GM12891 (cell line): ENCODE measurements around the gene BRF1.

ENCODE experiments used
- POLR2A ChIP-seq: IDR thresholded peaks from 2 replicates; pipeline ENCODE4 v1.6.1; 2011; ENCODE audit warnings: low read depth, low read length, control low read depth
- POLR2AphosphoS5 ChIP-seq: IDR thresholded peaks from 2 replicates; pipeline ENCODE4 v1.6.1; 2011; ENCODE audit warnings: low read depth, low read length, control low read depth
- TAF1 ChIP-seq: IDR thresholded peaks from 2 replicates; pipeline ENCODE4 v1.6.1; 2011; ENCODE audit warnings: low read depth, low read length, control low read depth

- TF ChIP-seq POLR2AphosphoS5: no peak
- TF ChIP-seq POLR2A: no peak
- TF ChIP-seq TAF1: no peak
Measured at GRCh38 chr14:105335735-105336476, 35.1 kb upstream of the BRF1 start.
